ENCODE results near the gene LITAF. TPM values are rescaled to one million over a fixed set of nuclear protein-coding genes. Genes with fewer than 3 reads are reported as not detected.

The LITAF gene
- total RNA-seq, 1 donor from 2014 or later, result 121 TPM

GRCh38 chr16:11551842-11552241 is 34.9 kb downstream of the LITAF start:
- no peak for DNase-seq (ENCODE audit: low spot score)

DNA sequence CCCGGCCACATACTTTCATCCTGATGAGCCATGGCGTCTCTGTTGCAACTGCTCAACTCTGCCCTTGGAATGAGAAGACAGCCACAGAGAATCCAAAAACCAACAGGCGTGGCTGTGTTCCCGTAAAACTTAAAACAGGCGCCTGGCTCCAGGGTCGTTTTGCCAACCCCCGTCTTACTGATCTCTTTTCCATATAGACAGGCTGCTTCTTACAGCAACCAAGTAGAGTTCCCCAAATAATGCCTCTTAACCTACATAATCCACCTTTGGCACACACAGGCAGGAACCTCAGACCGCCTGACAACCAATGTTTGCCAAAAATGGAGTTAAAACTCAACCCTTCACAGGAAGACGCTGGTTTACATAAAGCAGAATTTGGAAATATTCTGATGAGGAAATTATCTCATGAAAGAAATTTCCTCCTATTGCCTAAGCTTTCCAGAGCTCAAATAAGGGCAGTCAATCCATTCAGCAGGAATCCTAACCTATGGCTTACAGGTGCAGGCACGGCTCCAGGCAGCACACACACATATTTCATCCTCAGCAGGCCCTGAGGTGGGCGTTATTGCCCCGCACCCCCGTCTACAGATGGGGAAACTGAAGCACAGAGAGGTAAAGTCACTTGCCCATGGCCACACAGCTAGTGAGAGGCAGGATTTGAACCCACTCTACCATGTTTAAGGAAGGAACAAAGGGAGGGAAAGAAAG is 35.8 kb downstream of the LITAF start:
- no peak for DNase-seq (ENCODE audit: low spot score)

GRCh38 chr16:11547118-11547916 is 39.4 kb downstream of the LITAF start:
- DNase-seq (ENCODE audit: low spot score), result no peak

- no peak for DNase-seq (ENCODE audit: low spot score)
Measured at GRCh38 chr16:11546608-11547061, 40.1 kb downstream of the LITAF start.

- DNase-seq (ENCODE audit: low spot score), result no peak
Measured at GRCh38 chr16:11543661-11544393, 42.9 kb downstream of the LITAF start.

DNA sequence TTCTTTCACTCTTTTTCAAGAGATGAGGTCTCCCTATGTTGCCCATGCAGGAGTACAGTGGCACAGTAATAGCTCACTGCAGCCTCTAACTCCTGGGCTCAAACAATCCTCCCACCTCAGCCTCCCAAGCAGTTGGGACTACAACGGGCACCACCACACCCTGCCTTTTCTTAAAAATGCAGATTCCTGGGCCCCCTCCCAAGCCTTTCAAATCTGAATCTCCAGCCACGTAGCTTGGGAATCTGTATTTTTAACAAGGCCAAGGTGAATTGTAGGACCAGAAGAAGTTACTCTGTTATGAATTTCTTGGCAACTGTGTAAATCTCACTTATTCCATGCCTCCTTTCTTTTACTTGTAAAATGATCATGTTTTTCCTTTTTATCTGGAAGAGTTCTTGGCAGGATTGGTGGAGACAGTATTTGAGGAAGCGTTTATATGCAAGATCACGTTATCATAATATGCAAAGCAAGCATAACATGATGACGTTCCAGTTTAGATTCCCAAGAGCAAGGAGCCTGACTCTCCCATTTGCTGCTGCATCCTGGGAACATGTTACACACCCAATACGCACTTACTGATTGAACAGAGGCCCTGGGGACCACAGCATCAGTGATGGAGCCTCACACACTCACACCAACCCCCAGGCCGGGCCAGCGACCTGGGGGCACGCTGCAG is 44.5 kb downstream of the LITAF start:
- no peak for DNase-seq (ENCODE audit: low spot score)

DNA sequence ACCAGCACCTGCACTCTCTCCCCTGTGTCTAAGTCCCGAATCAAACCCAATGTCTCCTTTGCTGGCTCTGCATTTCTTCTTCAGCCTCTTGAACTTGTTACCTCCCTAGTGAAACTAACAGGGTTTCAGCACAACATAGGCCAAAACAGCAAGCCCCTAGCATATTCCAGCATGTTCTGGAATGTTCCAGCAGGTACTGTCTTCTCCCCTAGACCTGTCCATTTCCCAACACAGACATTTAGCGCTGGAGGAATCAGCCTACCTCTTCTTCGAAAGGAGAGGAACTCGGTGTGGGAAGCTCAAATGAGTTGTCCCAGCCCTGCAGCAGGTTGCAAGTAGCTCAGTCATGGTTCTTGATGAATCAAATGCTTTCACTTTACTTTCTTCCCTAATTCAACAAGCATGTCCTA is 47.1 kb downstream of the LITAF start:
- no peak for DNase-seq (ENCODE audit: low spot score)

DNA sequence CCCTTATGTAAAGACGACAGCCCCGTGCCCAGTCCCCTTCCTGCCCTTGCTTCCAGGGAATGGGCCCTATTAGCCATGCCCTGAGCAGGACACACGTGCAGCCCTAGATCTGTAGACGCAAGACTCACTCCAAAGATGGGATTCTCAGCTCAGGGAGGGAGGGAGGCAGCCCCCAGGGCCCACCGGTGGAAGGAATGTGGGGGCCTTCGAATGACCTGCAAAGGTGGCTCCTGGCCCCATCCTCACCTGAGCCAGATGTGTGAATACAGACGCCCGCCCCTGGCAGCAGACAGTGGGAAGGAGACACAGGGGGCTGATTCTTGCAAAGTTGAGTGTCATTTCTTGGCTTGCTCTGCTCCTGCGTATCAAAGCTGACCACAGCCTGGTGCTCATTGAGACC is 47.8 kb downstream of the LITAF start:
- DNase-seq (ENCODE audit: low spot score), result no peak

- no peak for DNase-seq (ENCODE audit: low spot score)
Measured at GRCh38 chr16:11536104-11536866, 50.4 kb downstream of the LITAF start.

DNA sequence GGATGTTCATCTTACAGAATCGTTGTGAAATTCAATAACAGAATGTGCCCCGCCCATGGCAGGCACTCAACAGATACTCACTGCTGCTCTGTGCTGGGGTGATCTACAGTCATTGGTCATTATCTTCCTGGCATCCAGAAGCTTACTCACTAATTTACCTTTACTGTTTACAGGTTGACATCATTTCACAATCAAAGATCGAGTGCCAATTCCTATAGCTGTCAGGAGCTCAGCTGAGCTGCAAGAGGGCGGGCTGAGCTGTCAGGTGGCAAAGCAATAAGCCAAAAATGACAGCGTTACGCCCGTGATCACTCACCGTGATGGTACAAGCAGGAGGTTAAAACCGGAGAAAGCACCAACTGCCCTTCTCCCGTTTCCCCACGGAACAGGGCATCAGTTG is 51.2 kb downstream of the LITAF start:
- peak; percentile 49 for DNase-seq (ENCODE audit: low spot score)

- DNase-seq (ENCODE audit: low spot score), result no peak
Measured at GRCh38 chr16:11534262-11534661, 52.5 kb downstream of the LITAF start.

GRCh38 chr16:11533588-11533987 is 53.1 kb downstream of the LITAF start:
- no peak for DNase-seq (ENCODE audit: low spot score)

- DNase-seq (ENCODE audit: low spot score), result no peak
Measured at GRCh38 chr16:11530171-11530940, 56.4 kb downstream of the LITAF start.

- DNase-seq (ENCODE audit: low spot score), result no peak
Measured at GRCh38 chr16:11529285-11529684, 57.4 kb downstream of the LITAF start.

- no peak for DNase-seq (ENCODE audit: low spot score)
Measured at GRCh38 chr16:11528053-11528452, 58.7 kb downstream of the LITAF start.

DNA sequence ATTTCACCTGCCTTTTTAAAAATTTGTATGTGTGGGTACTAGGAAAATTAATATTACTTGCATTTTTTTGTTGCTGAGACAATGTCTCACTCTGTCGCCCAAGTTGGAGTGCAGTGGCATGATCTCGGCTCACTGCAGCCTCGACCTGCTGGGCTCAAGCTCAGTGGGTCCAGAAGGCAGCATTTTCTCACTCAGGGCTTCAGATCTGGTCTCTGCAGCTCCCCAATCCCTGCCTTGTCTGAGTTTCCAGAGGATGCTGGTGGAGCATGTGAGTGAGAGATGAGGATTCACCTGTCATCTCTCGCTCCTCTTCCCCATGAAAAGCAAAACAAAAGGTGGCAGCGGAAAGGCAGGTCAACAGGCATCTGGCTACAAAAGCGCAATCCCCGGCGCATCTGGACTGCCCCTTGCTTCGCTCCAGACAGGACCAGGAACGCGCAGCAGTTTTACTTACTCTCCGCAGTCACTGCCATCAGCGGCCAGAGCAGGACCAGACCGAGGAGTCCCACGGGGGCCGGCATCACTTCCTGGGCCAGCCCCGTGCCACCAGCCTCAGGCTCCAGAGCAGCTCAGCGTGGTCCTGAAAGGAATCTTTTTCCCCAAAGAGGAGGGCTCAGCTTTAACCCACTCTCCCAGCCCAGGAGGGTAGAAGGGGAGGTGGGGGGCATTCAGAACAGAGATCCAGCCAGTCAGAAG is 59.9 kb downstream of the LITAF start:
- no peak for DNase-seq (ENCODE audit: low spot score)

DNA sequence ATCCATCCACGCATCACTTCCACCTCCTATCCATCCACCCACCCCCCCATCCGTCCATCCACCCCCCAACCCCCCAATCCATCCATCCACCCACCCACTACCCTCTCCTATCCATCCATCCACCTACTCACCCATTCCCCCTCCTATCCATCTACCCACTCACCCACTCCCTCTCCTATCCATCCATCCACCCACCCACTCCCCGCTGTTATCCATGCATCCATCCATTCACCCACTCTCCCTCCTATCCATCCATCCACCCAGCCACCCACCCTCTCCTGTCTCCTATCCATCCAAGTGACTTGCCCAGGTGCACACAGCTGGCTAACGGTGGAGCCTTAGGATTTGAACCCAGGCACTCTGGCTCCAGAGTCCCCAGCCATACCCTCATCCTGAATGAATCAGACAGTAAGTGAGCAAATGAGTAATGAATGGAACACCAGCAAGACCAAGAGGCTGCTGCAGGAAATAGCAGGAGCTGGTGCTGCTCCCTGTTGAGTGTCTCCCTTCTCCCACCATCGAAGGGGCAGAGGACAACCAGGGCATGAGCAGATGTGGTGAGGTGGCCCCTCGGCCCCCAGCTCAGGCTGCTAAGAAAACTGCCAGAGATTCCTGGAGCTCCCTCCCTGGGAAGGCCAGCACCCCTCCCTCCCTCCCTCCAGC is 62.5 kb downstream of the LITAF start:
- no peak for DNase-seq (ENCODE audit: low spot score)

- no peak for DNase-seq (ENCODE audit: low spot score)
Measured at GRCh38 chr16:11521055-11521454, 65.7 kb downstream of the LITAF start.

DNA sequence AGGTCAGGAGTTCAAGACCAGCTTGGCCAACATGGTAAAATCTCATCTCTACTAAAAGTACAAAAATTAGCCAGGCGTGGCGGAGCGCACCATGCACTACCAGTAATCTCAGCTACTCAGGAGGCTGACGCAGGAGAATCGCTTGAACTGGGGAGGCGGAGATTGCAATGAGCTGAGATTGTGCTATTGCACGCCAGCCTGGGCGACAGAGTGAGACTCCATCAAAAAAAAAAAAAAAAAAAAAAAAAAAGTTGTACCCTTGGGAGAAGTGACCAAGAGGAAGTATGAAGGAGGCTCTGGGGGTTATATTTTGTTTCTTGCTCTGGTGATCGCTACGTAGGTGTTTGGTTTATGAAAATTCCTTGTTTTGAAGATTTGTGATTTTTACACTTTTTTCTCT is 66.3 kb downstream of the LITAF start:
- no peak for DNase-seq (ENCODE audit: low spot score)

All from mucosa of gallbladder (tissue), 1 donor.